Measurements from ENCODE around the gene SEMA4D. TPM values are rescaled to one million over a fixed set of nuclear protein-coding genes. Genes with fewer than 3 reads are reported as not detected.

Gene SEMA4D
- total and polyA plus RNA-seq, 5 experiments from 2014 or later, result 154 to 573 (median 359) TPM

GRCh38 chr9:89398621-89399020 lies 99.3 kb downstream of the SEMA4D start:
- Mint-ChIP-seq H3K4me3 (no peak overlapping the region), H3K27me3 (no peaks in the 10 kb centered on the region), H3K4me1 (peaks cover 7 to 34% (median 21%) of the 10 kb centered on the region in 4 donors), H3K9me3 (no peaks in the 10 kb centered on the region), H3K27ac (peak overlapping the region in 4 of 10 donors; percentile 13 to 60 (median 22)), H3K36me3 (peaks cover 4 to 97% (median 18%) of the 10 kb centered on the region in 3 donors)
- ATAC-seq, result no peak
- POLR2A ChIA-PET, result no interaction called here
- no peak for DNase-seq

- no peak for DNase-seq
- Mint-ChIP-seq H3K4me1 (peaks cover 7 to 29% (median 19%) of the 10 kb centered on the region in 4 donors), H3K27me3 (no peaks in the 10 kb centered on the region), H3K9me3 (no peaks in the 10 kb centered on the region), H3K36me3 (peaks cover 4 to 97% (median 18%) of the 10 kb centered on the region in 3 donors), H3K4me3 (no peak overlapping the region), H3K27ac (peak overlapping the region in 7 of 10 donors; percentile 26 to 79 (median 46))
- POLR2A ChIA-PET, result interaction anchor here (1.7 kb wide), 1 partner anchor 11 kb away, joined by 4 read pairs; no protein-coding TSS in a partner anchor
- no peak for ATAC-seq
Observed at GRCh38 chr9:89397471-89397870, 100.4 kb downstream of the SEMA4D start.

- Mint-ChIP-seq H3K9me3 (no peaks in the 10 kb centered on the region), H3K36me3 (peaks cover 4 to 97% (median 14%) of the 10 kb centered on the region in 3 donors), H3K27me3 (no peaks in the 10 kb centered on the region), H3K4me3 (no peak overlapping the region), H3K27ac (peak overlapping the region in 6 of 10 donors; percentile 31 to 59 (median 42)), H3K4me1 (peaks cover 7 to 20% (median 14%) of the 10 kb centered on the region in 4 donors)
- DNase-seq (no peak), ATAC-seq (no peak)
- POLR2A ChIA-PET, result interaction anchor here (0.7 to 1.7 kb wide), 2 partner anchors 12 to 33 kb away, joined by 3 to 4 read pairs; no protein-coding TSS in a partner anchor
Observed at GRCh38 chr9:89395931-89396710, 101.8 kb downstream of the SEMA4D start.

- POLR2A ChIA-PET, result no interaction called here
- peak overlapping the region in 6 of 10 donors; percentile 2 to 82 (median 46) for H3K27ac Mint-ChIP-seq
- no peak for ATAC-seq
- H3K9me3 Mint-ChIP-seq, result no peaks in the 10 kb centered on the region
- H3K4me1 Mint-ChIP-seq, result peaks cover 0 to 13% (median 5%) of the 10 kb centered on the region in 4 donors
- no peak for DNase-seq
- no peaks in the 10 kb centered on the region for H3K27me3 Mint-ChIP-seq
- no peak overlapping the region for H3K4me3 Mint-ChIP-seq
- peaks cover 4 to 97% (median 14%) of the 10 kb centered on the region in 3 donors for H3K36me3 Mint-ChIP-seq
Observed at GRCh38 chr9:89394412-89394811, 103.5 kb downstream of the SEMA4D start.

GRCh38 chr9:89391585-89391984 lies 106.3 kb downstream of the SEMA4D start:
- Mint-ChIP-seq H3K9me3 (no peaks in the 10 kb centered on the region), H3K4me3 (no peak overlapping the region), H3K27me3 (no peaks in the 10 kb centered on the region), H3K36me3 (peaks cover 4 to 97% (median 9%) of the 10 kb centered on the region in 3 donors), H3K4me1 (peaks cover 0 to 7% (median 6%) of the 10 kb centered on the region in 4 donors), H3K27ac (peak overlapping the region in 4 of 10 donors; percentile 19 to 85 (median 56))
- DNase-seq (no peak), ATAC-seq (no peak)
- POLR2A ChIA-PET, result interaction anchor here (2.1 kb wide), 1 partner anchor 9 kb away, joined by 7 read pairs; no protein-coding TSS in a partner anchor

GRCh38 chr9:89390578-89391116 lies 107.3 kb downstream of the SEMA4D start:
- Mint-ChIP-seq H3K36me3 (peaks cover 4 to 99% (median 16%) of the 10 kb centered on the region in 3 donors), H3K27me3 (no peaks in the 10 kb centered on the region), H3K9me3 (no peaks in the 10 kb centered on the region), H3K27ac (peak overlapping the region in 7 of 10 donors; percentile 19 to 91 (median 52)), H3K4me1 (peaks cover 0 to 14% (median 6%) of the 10 kb centered on the region in 4 donors), H3K4me3 (peak overlapping the region in 1 of 10 donors; percentile 7)
- ATAC-seq, result no peak
- POLR2A ChIA-PET, result interaction anchor here (0.6 to 2.1 kb wide), 2 partner anchors 8 to 64 kb away, joined by 3 to 7 read pairs; no protein-coding TSS in a partner anchor
- DNase-seq, result no peak

GRCh38 chr9:89390068-89390555 lies 107.8 kb downstream of the SEMA4D start:
- Mint-ChIP-seq H3K27ac (peak overlapping the region in 5 of 10 donors; percentile 23 to 91 (median 52)), H3K4me3 (peak overlapping the region in 1 of 10 donors; percentile 7), H3K36me3 (peaks cover 4 to 98% (median 17%) of the 10 kb centered on the region in 3 donors), H3K4me1 (peaks cover 0 to 14% (median 7%) of the 10 kb centered on the region in 4 donors), H3K27me3 (no peaks in the 10 kb centered on the region), H3K9me3 (no peaks in the 10 kb centered on the region)
- POLR2A ChIA-PET, result no interaction called here
- ATAC-seq (no peak), DNase-seq (no peak)

- no peaks in the 10 kb centered on the region for H3K27me3 Mint-ChIP-seq
- DNase-seq, result no peak
- POLR2A ChIA-PET, result no interaction called here
Observed at GRCh38 chr9:89388868-89389177, 109.1 kb downstream of the SEMA4D start.

GRCh38 chr9:89388084-89388867 lies 109.6 kb downstream of the SEMA4D start:
- Mint-ChIP-seq H3K4me1 (peaks cover 9 to 24% (median 10%) of the 10 kb centered on the region in 4 donors), H3K4me3 (no peak overlapping the region), H3K36me3 (peaks cover 0 to 96% (median 21%) of the 10 kb centered on the region in 3 donors), H3K9me3 (no peaks in the 10 kb centered on the region), H3K27ac (peak overlapping the region in 3 of 10 donors; percentile 18 to 69 (median 47)), H3K27me3 (no peaks in the 10 kb centered on the region)
- ATAC-seq, result no peak
- POLR2A ChIA-PET, result no interaction called here
- DNase-seq, result no peak

More at GRCh38 chr9:89388868-89389177, 109.1 kb downstream of the SEMA4D start:
- H3K4me3 Mint-ChIP-seq, result no peak overlapping the region
- H3K27ac Mint-ChIP-seq, result peak overlapping the region in 1 of 10 donors; percentile 13
- peaks cover 6 to 21% (median 8%) of the 10 kb centered on the region in 4 donors for H3K4me1 Mint-ChIP-seq
- H3K36me3 Mint-ChIP-seq, result peaks cover 0 to 97% (median 21%) of the 10 kb centered on the region in 3 donors
- ATAC-seq, result no peak
- no peaks in the 10 kb centered on the region for H3K9me3 Mint-ChIP-seq

GRCh38 chr9:89387197-89387849 lies 110.6 kb downstream of the SEMA4D start:
- Mint-ChIP-seq H3K36me3 (peaks cover 0 to 94% (median 22%) of the 10 kb centered on the region in 3 donors), H3K4me3 (no peak overlapping the region)
- POLR2A ChIA-PET, result no interaction called here

GRCh38 chr9:89386797-89387196 lies 111.1 kb downstream of the SEMA4D start:
- Mint-ChIP-seq H3K36me3 (peaks cover 0 to 94% (median 22%) of the 10 kb centered on the region in 3 donors), H3K4me1 (peaks cover 16 to 35% (median 22%) of the 10 kb centered on the region in 4 donors), H3K27me3 (no peaks in the 10 kb centered on the region), H3K27ac (peak overlapping the region in 2 of 10 donors; percentile 51 to 89), H3K4me3 (no peak overlapping the region), H3K9me3 (no peaks in the 10 kb centered on the region)
- ATAC-seq (no peak), DNase-seq (no peak)
- POLR2A ChIA-PET, result no interaction called here

More at GRCh38 chr9:89387197-89387849, 110.6 kb downstream of the SEMA4D start:
- ATAC-seq (no peak), DNase-seq (no peak)
- Mint-ChIP-seq H3K4me1 (peaks cover 15 to 31% (median 17%) of the 10 kb centered on the region in 4 donors), H3K27me3 (no peaks in the 10 kb centered on the region), H3K9me3 (no peaks in the 10 kb centered on the region), H3K27ac (peak overlapping the region in 2 of 10 donors; percentile 34 to 44)
